HG03521 (cell line): ENCODE measurements around the gene TIMP3.
"Not testable (repeated sequence)": the region's sequence is repeated elsewhere in the genome, so short reads cannot be mapped to it uniquely, and the experiment has no call there.

Source experiments
- ATAC-seq: cut with Tn5 transposase; IDR thresholded peaks from one replicate; pipeline ENCODE4 v1.9.1; 2021; ENCODE audit warnings: mild to moderate bottlenecking, moderate library complexity; ENCODE audit not compliant: unreplicated experiment

TIMP3 gene

GRCh38 chr22:32850591-32851517, 49.3 kb downstream of the TIMP3 start:
- no peak for ATAC-seq

DNA sequence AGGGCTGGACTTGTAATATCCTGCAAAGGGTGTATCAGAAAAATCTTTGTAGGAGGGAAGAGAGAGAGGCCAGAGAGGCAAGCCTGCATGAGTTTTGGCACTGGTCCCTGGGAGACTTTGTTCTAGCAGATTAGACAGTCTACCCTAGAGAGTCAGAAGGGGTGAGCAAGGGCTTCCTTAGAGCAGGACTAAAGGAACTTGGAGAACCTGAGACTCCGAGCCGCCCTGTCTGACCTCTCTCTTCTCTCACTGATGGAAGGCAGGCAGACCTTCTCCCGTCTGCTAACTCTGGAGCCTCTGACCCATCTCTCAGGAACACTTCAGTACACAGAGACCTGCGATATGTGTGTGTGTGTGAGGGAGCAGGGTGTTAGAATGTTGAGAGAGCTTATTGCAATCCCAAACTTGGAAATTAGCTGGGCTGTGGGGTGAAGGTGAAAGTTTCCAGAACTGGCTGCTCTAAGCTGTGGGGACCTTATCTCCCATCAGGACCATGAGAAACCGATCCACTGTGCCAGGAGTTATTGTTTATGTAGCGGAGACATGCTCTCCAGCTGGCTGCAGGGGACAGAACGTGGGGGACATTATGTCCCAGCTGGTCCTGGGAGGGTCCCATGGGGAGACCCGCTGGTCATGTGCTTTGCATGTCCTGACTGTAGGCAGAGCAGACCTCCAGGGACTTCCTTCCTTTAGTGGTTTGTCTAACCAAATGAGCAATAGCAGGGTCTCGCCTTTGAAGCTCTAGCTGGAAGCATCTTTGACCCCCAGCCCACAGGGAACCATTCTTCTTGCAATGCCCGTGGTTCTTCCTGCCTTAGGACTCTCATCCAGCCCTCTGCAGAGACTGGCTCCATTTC, 51.1 kb downstream of the TIMP3 start:
- no peak for ATAC-seq

DNA sequence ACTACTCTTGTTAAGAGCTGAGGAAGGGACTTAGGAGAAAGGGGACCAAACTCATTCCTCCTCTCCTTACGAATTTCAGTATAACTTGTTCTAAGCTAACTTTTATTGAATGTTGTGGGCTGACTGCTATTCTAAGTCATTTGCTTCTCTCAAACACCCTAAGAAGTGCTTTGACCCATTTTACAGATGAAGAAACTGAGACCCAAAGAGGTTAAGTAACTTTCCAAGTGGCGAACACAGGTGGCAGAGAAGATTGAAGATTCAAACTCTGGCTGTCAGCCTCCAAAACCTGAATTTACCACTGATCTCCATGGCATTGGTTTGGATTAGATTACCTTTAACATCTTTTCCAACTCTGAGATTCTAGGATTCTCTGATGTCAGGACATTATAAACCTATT, 52.2 kb downstream of the TIMP3 start:
- no peak for ATAC-seq

- no peak for ATAC-seq
Observed at GRCh38 chr22:32854351-32854804, 52.9 kb downstream of the TIMP3 start.

GRCh38 chr22:32855045-32855756, 53.7 kb downstream of the TIMP3 start:
- no peak for ATAC-seq

- no peak for ATAC-seq
Observed at GRCh38 chr22:32858121-32858703, 56.7 kb downstream of the TIMP3 start.

DNA sequence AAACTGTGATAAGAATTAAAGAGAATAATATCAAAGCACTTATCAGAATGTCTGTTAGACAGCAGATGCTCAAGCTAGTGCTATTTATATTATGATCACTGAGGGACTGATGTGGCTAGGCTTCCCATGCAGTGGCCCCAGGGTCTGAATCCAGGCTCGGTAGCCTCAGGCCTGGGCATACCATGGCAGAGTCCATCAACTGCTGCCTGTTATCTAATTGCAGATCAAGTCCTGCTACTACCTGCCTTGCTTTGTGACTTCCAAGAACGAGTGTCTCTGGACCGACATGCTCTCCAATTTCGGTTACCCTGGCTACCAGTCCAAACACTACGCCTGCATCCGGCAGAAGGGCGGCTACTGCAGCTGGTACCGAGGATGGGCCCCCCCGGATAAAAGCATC, 57.5 kb downstream of the TIMP3 start:
- no peak for ATAC-seq

- ATAC-seq, result no peak
Observed at GRCh38 chr22:32859743-32860142, 58.2 kb downstream of the TIMP3 start.

GRCh38 chr22:32861330-32861729, 59.8 kb downstream of the TIMP3 start:
- ATAC-seq, result no peak

DNA sequence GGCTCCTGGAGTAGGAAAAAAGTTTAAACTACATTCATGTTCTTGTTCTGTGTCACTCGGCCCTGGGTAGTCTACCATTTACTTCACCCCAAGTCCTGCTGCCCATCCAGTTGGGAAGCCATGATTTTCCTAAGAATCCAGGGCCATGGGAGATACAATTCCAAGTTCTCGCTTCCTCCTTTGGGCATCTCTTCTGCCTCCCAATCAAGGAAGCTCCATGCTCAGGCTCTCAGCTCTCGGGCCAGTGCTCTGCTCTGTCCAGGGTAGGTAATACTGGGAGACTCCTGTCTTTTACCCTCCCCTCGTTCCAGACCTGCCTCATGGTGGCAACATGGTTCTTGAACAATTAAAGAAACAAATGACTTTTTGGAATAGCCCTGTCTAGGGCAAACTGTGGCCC, 60.6 kb downstream of the TIMP3 start:
- no peak for ATAC-seq

GRCh38 chr22:32862936-32863661, 61.6 kb downstream of the TIMP3 start:
- ATAC-seq, result no peak

DNA sequence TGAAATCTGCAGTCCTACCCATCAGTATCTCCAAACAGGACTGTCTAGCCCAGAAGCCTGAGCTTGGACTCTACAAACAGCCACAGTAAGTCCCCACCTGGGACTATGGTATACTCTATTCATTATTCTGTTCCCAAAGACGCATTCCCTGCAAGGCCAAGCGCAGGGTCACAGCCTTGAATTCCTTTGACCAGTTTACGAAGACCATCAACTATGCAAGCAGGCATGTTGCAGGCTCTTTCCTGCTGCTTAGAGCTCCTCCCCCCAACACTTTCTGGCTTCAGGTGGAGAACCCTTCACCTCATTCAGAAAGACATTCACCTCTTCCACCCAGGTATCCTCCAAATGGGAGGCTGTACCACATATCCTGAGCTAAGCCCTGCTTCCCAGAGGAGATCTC, 62.5 kb downstream of the TIMP3 start:
- no peak for ATAC-seq

DNA sequence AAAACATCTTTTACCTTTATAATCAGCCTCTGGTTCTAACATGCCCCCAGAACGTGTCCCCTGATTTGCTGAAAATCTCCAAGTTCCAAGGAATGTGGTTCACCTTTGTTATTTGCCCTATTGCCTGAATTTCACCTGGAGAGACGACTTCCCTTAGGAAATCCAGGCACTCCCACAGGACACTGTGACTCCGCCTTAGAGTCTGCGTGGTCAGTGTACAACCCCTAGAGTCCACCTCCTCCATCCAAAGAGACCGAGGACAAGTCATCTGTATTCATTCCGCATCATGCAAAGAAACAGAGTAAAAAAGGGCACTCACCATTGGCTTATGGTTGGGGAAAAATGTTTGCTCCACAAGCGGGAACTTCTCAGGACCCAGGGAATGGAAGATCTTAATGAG, 63.1 kb downstream of the TIMP3 start:
- no peak for ATAC-seq

GRCh38 chr22:32866953-32867352, 65.4 kb downstream of the TIMP3 start:
- ATAC-seq, result no peak

- ATAC-seq, result no peak
Observed at GRCh38 chr22:32868946-32869345, 67.4 kb downstream of the TIMP3 start.

GRCh38 chr22:32870474-32870873, 69.0 kb downstream of the TIMP3 start:
- no peak for ATAC-seq

- ATAC-seq, result not testable (repeated sequence)
Observed at GRCh38 chr22:32873604-32874003, 72.1 kb downstream of the TIMP3 start.

- ATAC-seq, result no peak
Observed at GRCh38 chr22:32874385-32874784, 72.9 kb downstream of the TIMP3 start.

GRCh38 chr22:32874976-32875375, 73.5 kb downstream of the TIMP3 start:
- ATAC-seq, result no peak

DNA sequence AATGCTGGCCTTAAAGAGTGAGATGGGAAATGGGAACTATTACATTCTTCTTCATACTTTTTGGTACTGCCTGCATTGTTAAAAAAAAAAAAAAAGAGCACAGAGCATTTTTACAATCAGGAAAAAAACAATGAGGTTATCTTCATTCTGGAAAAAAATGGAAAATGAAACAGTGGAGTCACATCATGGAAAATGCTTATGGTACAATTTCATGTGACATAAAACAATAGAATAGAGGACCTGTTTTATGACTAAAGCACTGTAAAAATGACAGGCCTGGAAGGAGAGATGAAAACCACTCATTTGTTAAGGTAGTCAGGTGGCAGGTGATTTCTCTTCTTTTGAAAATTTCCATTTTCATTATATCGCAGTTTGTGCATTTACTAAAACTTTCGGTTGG, 75.0 kb downstream of the TIMP3 start:
- no peak for ATAC-seq
